Thoracic aorta (tissue), 2 donors: ENCODE measurements around the gene TMEM198. TPM values are rescaled to one million over a fixed set of nuclear protein-coding genes. Genes with fewer than 3 reads are reported as not detected.

Experiments
- ATAC-seq: fragments of 150-250 bp; one replicate; pipeline ENCODE4 v1.8.0; 2017; ENCODE audit warnings: low read depth; ENCODE audit not compliant: insufficient number of reproducible peaks, low FRiP score
- DNase-seq: peaks from one replicate; pipeline ENCODE4 v3.0.0-alpha.2; 2020; ENCODE audit warnings: low spot score
- H3K27ac ChIP-seq, 2 donors: fragments of 200-600 bp; sonication (generic); 1 replicate in 1 of 2; 2 replicates in 1 of 2; pipeline ENCODE4 v1.5.1; 2016; ENCODE audit warnings: mild to moderate bottlenecking in 2 of 2, moderate library complexity in 2 of 2
- H3K27me3 ChIP-seq: fragments of 200-600 bp; sonication (generic); replicated peaks from 2 replicates; pipeline ENCODE4 v1.6.0; 2016; ENCODE audit warnings: mild to moderate bottlenecking; ENCODE audit not compliant: insufficient read depth
- H3K36me3 ChIP-seq: fragments of 200-600 bp; sonication (generic); one replicate; pipeline ENCODE4 v1.5.1; 2016
- H3K4me1 ChIP-seq, 2 donors: fragments of 200-600 bp; sonication (generic); 1 replicate in 1 of 2; 2 replicates in 1 of 2; pipeline versions ENCODE4 v1.5.1 to v1.6.0; 2016; ENCODE audit warnings: low read depth in 2 of 2, mild to moderate bottlenecking in 1 of 2; ENCODE audit not compliant: control insufficient read depth in 1 of 2
- H3K4me3 ChIP-seq: fragments of 200-600 bp; sonication (generic); 2 replicates; pipeline ENCODE4 v1.5.1; 2016; ENCODE audit warnings: mild to moderate bottlenecking
- H3K9me3 ChIP-seq: fragments of 200-600 bp; sonication (generic); 2 replicates; pipeline ENCODE4 v1.5.1; 2016
- CTCF ChIP-seq: fragments of 200-600 bp; sonication (generic); IDR thresholded peaks from one replicate; pipeline ENCODE4 v1.5.1; 2019; ENCODE audit warnings: antibody characterized with exemption
- total RNA-seq, 2 donors: library from RNA; depleted of rRNA; stranded (reverse); fragments of >200 nt; gene quantifications; one replicate each; pipeline versions ENCODE4 v1.1.0 to v1.2.3, GENCODE V29; 2016

The TMEM198 gene
- total RNA-seq, 2 donors from 2014 or later, result 1.4 to 3.9 TPM

- no peak for DNase-seq
- H3K27me3 ChIP-seq, result no peaks in the 10 kb centered on the region
- H3K4me3 ChIP-seq, result no peak overlapping the region
- TF ChIP-seq CTCF, result no peak
- H3K4me1 ChIP-seq, result peaks cover 6 to 10% of the 10 kb centered on the region in 2 donors
- no peak for ATAC-seq
- no peaks in the 10 kb centered on the region for H3K9me3 ChIP-seq
- no peaks in the 10 kb centered on the region for H3K36me3 ChIP-seq
- no peak overlapping the region for H3K27ac ChIP-seq
These were observed 49.3 kb downstream of the TMEM198 start for GRCh38 chr2:219593154-219593553.

GRCh38 chr2:219595256-219595655 lies 51.4 kb downstream of the TMEM198 start:
- Histone ChIP-seq H3K36me3 (no peaks in the 10 kb centered on the region), H3K9me3 (no peaks in the 10 kb centered on the region), H3K4me3 (no peak overlapping the region), H3K27ac (no peak overlapping the region), H3K27me3 (no peaks in the 10 kb centered on the region), H3K4me1 (peaks cover 6 to 16% of the 10 kb centered on the region in 2 donors)
- no peak for TF ChIP-seq CTCF
- ATAC-seq (no peak), DNase-seq (no peak)

DNA sequence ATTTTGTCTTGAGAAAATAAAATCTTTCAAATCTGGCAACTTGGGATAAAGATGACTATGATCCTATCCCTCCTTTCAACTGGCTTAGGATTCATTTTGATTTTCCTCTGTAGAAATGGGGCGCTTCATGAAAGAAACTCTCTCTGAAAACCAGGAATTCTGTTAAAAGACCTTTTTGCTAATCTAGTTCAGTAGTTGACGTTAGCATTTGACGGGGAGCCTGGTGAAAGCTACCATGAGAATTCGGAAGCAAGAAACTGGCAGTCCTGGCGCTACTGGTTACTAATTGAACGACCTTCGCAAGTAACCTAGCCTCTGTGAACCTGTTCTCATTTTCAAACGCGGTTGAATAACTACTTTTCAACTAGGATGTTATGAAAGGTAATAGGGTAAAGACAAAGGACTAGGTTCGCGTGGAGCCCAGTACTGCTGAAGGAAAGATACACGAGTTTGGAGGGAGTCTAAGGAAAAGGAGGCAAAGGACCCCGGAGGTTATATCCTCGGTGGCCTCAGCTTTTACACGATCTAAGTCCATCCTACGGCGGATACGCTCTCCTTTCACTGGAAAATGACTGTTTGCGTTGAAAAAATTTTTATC lies 53.2 kb downstream of the TMEM198 start:
- Histone ChIP-seq H3K4me3 (peak overlapping the region; percentile 92), H3K9me3 (no peaks in the 10 kb centered on the region), H3K36me3 (no peaks in the 10 kb centered on the region), H3K27ac (peak overlapping the region; percentile 84 to 95), H3K27me3 (no peaks in the 10 kb centered on the region), H3K4me1 (peaks cover 6 to 16% of the 10 kb centered on the region in 2 donors)
- peak; percentile 7 for ATAC-seq
- DNase-seq, result no peak
- no peak for TF ChIP-seq CTCF

- no peak for TF ChIP-seq CTCF
- H3K9me3 ChIP-seq, result no peaks in the 10 kb centered on the region
- peak within 1 kb of the TSS; percentile 84 to 95 for H3K27ac ChIP-seq
- DNase-seq, result peak; percentile 97
- no peaks in the 10 kb centered on the region for H3K27me3 ChIP-seq
- peaks cover 6 to 16% of the 10 kb centered on the region in 2 donors for H3K4me1 ChIP-seq
- H3K36me3 ChIP-seq, result peaks cover 4% of the 10 kb centered on the region
- peak; percentile 97 for ATAC-seq
- peak within 1 kb of the TSS; percentile 92 for H3K4me3 ChIP-seq
These were observed 53.9 kb downstream of the TMEM198 start, which contains the start of gene STK11IP for GRCh38 chr2:219597552-219598307. TSS of gene STK11IP (plus strand) at chr2:219597857. CDS start at chr2:219598120, 263 bp downstream.

DNA sequence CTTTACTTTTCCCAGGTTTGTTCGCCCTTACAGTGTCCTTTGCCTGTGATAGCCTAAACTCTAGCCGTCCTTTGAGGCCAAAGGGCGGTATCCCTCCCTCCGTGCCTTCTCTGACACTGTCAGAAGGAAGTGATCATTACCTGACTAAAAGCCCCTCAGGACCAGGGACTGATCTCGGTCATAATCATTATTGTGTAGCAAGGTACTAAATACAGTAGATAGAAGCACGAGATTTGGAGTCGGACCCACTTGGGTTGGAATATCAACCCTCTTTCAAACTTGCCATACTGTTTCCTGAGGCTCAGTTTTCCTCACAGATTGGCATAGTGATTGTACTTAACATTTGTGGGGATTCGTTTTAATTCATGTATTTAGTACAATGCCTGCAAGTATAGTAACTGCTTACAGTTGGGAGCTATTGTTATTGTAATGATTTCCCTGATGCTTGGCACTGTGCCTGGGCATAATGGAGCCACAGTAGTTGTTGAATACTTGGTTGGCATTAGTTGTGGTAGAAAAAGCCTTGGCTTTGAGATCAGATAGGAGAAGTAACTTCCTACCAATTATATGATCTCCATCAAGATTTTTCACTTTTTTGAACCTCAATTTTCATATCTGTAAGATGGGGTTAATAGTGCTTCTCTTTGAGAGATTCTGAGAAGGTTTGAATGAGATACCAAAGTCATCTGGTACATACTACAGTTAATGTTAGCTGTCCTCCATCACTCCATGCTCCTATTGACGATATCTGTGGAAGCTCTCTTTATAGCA lies 54.7 kb downstream of the TMEM198 start:
- Histone ChIP-seq H3K4me3 (peak overlapping the region; percentile 92), H3K27me3 (no peaks in the 10 kb centered on the region), H3K36me3 (peaks cover 7% of the 10 kb centered on the region), H3K27ac (peak overlapping the region; percentile 84 to 95), H3K9me3 (no peaks in the 10 kb centered on the region), H3K4me1 (peaks cover 6 to 16% of the 10 kb centered on the region in 2 donors)
- no peak for DNase-seq
- TF ChIP-seq CTCF, result no peak
- no peak for ATAC-seq
